SK-N-SH treated with all-trans-retinoic acid at 6 μM for 48 hours (cell line): ENCODE results near the gene TMEM178B.

Source experiments
- ATAC-seq: fragments of 200-7000 bp; cut with Tn5 transposase; 3 replicates; pipeline ENCODE4 v1.9.1; 2020; ENCODE audit warnings: mild to moderate bottlenecking, moderate library complexity
- ARNTL ChIP-seq: fragments of 450-650 bp; formaldehyde crosslinking; IDR thresholded peaks from 2 replicates; pipeline ENCODE4 v1.5.0; 2020; ENCODE audit warnings: low read depth, mild to moderate bottlenecking, moderate library complexity, borderline replicate concordance
- BACH2 ChIP-seq: fragments of 250-450 bp; sonication (Bioruptor Pico); IDR thresholded peaks from 2 replicates; pipeline ENCODE4 v1.9.0; 2021; ENCODE audit warnings: mild to moderate bottlenecking, borderline replicate concordance
- CSDC2 ChIP-seq: fragments of 250-450 bp; sonication (Bioruptor Pico); IDR thresholded peaks from 2 replicates; pipeline ENCODE4 v1.5.0; 2020; ENCODE audit warnings: mild to moderate bottlenecking, moderate library complexity
- ESRRG ChIP-seq: fragments of 250-450 bp; sonication (Bioruptor Pico); IDR thresholded peaks from 2 replicates; pipeline ENCODE4 v1.6.1; 2021; ENCODE audit warnings: mild to moderate bottlenecking
- GLIS3 ChIP-seq: fragments of 250-450 bp; sonication (Bioruptor Pico); IDR thresholded peaks from 2 replicates; pipeline ENCODE4 v1.5.0; 2020; ENCODE audit warnings: mild to moderate bottlenecking, moderate library complexity
- ISL1 ChIP-seq: fragments of 250-450 bp; sonication (Bioruptor Pico); IDR thresholded peaks from 2 replicates; pipeline ENCODE4 v2.1.2; 2022; ENCODE audit warnings: mild to moderate bottlenecking, moderate library complexity
- OSR1 ChIP-seq: fragments of 250-450 bp; sonication (Bioruptor Pico); IDR thresholded peaks from 2 replicates; pipeline ENCODE4 v1.8.0; 2022; ENCODE audit warnings: moderate library complexity, mild to moderate bottlenecking, inconsistent platforms
- PPARA ChIP-seq: fragments of 250-450 bp; sonication (Bioruptor Pico); IDR thresholded peaks from 2 replicates; pipeline ENCODE4 v1.5.0; 2020; ENCODE audit warnings: mild to moderate bottlenecking, borderline replicate concordance
- RARB ChIP-seq: fragments of 250-450 bp; sonication (Bioruptor Pico); IDR thresholded peaks from 2 replicates; pipeline ENCODE4 v1.8.0; 2021; ENCODE audit warnings: mild to moderate bottlenecking, moderate library complexity
- SNAI2 ChIP-seq: fragments of 250-450 bp; sonication (Bioruptor Pico); IDR thresholded peaks from 2 replicates; pipeline ENCODE4 v1.5.0; 2020; ENCODE audit warnings: mild to moderate bottlenecking, moderate library complexity
- TCF4 ChIP-seq: fragments of 250-450 bp; sonication (Bioruptor Pico); IDR thresholded peaks from 2 replicates; pipeline ENCODE4 v1.8.0; 2021; ENCODE audit warnings: mild to moderate bottlenecking, moderate library complexity, borderline replicate concordance
- TOX ChIP-seq: fragments of 250-450 bp; sonication (Bioruptor Pico); IDR thresholded peaks from 2 replicates; pipeline ENCODE4 v1.8.0; 2021; ENCODE audit warnings: mild to moderate bottlenecking, moderate library complexity, borderline replicate concordance
- ZC3H10 ChIP-seq: fragments of 250-450 bp; sonication (Bioruptor Pico); IDR thresholded peaks from 2 replicates; pipeline ENCODE4 v1.5.1; 2021; ENCODE audit warnings: mild to moderate bottlenecking, moderate library complexity
- ZFP30 ChIP-seq: fragments of 450-650 bp; formaldehyde crosslinking; IDR thresholded peaks from 2 replicates; pipeline ENCODE4 v1.5.0; 2022; ENCODE audit warnings: mild to moderate bottlenecking, moderate library complexity
- ZNF565 ChIP-seq: fragments of 450-650 bp; formaldehyde crosslinking; conservative IDR thresholded peaks from 2 replicates; pipeline ENCODE4 v1.5.0; 2020; ENCODE audit warnings: low read depth, mild to moderate bottlenecking, moderate library complexity
- ZNF8 ChIP-seq: fragments of 450-650 bp; formaldehyde crosslinking; IDR thresholded peaks from 2 replicates; pipeline ENCODE4 v1.5.0; 2020; ENCODE audit warnings: mild to moderate bottlenecking, moderate library complexity
- TF ChIP-seq, protein P1 (sequence below): fragments of 250-450 bp; sonication (Bioruptor Pico); IDR thresholded peaks from 2 replicates; pipeline ENCODE4 v1.8.0; 2020; ENCODE audit warnings: mild to moderate bottlenecking, moderate library complexity, borderline replicate concordance
- TF ChIP-seq, protein P2 (sequence below): fragments of 250-450 bp; sonication (Bioruptor Pico); IDR thresholded peaks from 2 replicates; pipeline ENCODE4 v1.5.1; 2021; ENCODE audit warnings: mild to moderate bottlenecking, moderate library complexity
- TF ChIP-seq, protein P3 (sequence below): fragments of 250-450 bp; sonication (Bioruptor Pico); IDR thresholded peaks from 2 replicates; pipeline ENCODE4 v1.5.1; 2020; ENCODE audit warnings: low read depth, mild to moderate bottlenecking, moderate library complexity
- TF ChIP-seq, protein P4 (sequence below): fragments of 250-450 bp; sonication (Bioruptor Pico); IDR thresholded peaks from 2 replicates; pipeline ENCODE4 v1.5.0; 2020; ENCODE audit warnings: mild to moderate bottlenecking, moderate library complexity
- TF ChIP-seq, protein P5 (sequence below): fragments of 250-450 bp; sonication (Bioruptor Pico); IDR thresholded peaks from 2 replicates; pipeline ENCODE4 v1.8.0; 2021; ENCODE audit warnings: low read depth, mild to moderate bottlenecking, moderate library complexity, borderline replicate concordance

Gene TMEM178B

DNA sequence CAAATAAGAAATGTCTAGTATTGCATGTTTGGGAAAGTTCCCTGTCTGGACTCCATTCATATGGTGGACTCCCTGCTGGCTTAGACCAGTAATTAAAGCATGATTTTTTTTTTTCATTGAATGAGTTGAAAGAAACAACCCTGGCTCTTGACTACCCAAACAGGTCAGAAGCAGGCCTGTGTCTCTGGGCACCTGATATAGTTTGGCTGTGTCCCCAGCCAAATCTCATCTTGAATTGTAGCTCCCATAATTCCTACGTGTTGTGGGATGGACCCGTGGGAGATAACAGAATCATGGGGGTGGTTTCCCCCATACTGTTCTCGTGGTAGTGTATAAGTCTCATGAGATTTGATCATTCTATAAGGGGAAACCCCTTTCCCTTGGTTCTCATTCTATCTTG lies 206.2 kb downstream of the TMEM178B start:
- TF ChIP-seq ZFP30 (no peak), ZC3H10 (CRISPR knock-in tag) (no peak), SNAI2 (CRISPR knock-in tag) (no peak), ESRRG (CRISPR knock-in tag) (no peak), ZNF8 (CRISPR knock-in tag) (no peak), CSDC2 (CRISPR knock-in tag) (no peak), ARNTL (no peak), ZNF565 (CRISPR knock-in tag) (no peak), PPARA (no peak), ISL1 (CRISPR knock-in tag) (no peak), OSR1 (CRISPR knock-in tag) (no peak), TCF4 (CRISPR knock-in tag) (no peak), GLIS3 (CRISPR knock-in tag) (no peak), TOX (CRISPR knock-in tag) (no peak)
- TF ChIP-seq, protein P1, sequence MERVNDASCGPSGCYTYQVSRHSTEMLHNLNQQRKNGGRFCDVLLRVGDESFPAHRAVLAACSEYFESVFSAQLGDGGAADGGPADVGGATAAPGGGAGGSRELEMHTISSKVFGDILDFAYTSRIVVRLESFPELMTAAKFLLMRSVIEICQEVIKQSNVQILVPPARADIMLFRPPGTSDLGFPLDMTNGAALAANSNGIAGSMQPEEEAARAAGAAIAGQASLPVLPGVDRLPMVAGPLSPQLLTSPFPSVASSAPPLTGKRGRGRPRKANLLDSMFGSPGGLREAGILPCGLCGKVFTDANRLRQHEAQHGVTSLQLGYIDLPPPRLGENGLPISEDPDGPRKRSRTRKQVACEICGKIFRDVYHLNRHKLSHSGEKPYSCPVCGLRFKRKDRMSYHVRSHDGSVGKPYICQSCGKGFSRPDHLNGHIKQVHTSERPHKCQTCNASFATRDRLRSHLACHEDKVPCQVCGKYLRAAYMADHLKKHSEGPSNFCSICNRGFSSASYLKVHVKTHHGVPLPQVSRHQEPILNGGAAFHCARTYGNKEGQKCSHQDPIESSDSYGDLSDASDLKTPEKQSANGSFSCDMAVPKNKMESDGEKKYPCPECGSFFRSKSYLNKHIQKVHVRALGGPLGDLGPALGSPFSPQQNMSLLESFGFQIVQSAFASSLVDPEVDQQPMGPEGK (CRISPR knock-in tag) = no peak
- TF ChIP-seq, protein P2, sequence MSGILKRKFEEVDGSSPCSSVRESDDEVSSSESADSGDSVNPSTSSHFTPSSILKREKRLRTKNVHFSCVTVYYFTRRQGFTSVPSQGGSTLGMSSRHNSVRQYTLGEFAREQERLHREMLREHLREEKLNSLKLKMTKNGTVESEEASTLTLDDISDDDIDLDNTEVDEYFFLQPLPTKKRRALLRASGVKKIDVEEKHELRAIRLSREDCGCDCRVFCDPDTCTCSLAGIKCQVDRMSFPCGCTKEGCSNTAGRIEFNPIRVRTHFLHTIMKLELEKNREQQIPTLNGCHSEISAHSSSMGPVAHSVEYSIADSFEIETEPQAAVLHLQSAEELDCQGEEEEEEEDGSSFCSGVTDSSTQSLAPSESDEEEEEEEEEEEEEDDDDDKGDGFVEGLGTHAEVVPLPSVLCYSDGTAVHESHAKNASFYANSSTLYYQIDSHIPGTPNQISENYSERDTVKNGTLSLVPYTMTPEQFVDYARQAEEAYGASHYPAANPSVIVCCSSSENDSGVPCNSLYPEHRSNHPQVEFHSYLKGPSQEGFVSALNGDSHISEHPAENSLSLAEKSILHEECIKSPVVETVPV (CRISPR knock-in tag) = no peak
- TF ChIP-seq, protein P3, sequence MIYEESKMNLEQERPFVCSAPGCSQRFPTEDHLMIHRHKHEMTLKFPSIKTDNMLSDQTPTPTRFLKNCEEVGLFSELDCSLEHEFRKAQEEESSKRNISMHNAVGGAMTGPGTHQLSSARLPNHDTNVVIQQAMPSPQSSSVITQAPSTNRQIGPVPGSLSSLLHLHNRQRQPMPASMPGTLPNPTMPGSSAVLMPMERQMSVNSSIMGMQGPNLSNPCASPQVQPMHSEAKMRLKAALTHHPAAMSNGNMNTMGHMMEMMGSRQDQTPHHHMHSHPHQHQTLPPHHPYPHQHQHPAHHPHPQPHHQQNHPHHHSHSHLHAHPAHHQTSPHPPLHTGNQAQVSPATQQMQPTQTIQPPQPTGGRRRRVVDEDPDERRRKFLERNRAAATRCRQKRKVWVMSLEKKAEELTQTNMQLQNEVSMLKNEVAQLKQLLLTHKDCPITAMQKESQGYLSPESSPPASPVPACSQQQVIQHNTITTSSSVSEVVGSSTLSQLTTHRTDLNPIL = no peak
- TF ChIP-seq, protein P4, sequence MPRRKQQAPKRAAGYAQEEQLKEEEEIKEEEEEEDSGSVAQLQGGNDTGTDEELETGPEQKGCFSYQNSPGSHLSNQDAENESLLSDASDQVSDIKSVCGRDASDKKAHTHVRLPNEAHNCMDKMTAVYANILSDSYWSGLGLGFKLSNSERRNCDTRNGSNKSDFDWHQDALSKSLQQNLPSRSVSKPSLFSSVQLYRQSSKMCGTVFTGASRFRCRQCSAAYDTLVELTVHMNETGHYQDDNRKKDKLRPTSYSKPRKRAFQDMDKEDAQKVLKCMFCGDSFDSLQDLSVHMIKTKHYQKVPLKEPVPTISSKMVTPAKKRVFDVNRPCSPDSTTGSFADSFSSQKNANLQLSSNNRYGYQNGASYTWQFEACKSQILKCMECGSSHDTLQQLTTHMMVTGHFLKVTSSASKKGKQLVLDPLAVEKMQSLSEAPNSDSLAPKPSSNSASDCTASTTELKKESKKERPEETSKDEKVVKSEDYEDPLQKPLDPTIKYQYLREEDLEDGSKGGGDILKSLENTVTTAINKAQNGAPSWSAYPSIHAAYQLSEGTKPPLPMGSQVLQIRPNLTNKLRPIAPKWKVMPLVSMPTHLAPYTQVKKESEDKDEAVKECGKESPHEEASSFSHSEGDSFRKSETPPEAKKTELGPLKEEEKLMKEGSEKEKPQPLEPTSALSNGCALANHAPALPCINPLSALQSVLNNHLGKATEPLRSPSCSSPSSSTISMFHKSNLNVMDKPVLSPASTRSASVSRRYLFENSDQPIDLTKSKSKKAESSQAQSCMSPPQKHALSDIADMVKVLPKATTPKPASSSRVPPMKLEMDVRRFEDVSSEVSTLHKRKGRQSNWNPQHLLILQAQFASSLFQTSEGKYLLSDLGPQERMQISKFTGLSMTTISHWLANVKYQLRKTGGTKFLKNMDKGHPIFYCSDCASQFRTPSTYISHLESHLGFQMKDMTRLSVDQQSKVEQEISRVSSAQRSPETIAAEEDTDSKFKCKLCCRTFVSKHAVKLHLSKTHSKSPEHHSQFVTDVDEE (CRISPR knock-in tag) = no peak
- TF ChIP-seq, protein P5, sequence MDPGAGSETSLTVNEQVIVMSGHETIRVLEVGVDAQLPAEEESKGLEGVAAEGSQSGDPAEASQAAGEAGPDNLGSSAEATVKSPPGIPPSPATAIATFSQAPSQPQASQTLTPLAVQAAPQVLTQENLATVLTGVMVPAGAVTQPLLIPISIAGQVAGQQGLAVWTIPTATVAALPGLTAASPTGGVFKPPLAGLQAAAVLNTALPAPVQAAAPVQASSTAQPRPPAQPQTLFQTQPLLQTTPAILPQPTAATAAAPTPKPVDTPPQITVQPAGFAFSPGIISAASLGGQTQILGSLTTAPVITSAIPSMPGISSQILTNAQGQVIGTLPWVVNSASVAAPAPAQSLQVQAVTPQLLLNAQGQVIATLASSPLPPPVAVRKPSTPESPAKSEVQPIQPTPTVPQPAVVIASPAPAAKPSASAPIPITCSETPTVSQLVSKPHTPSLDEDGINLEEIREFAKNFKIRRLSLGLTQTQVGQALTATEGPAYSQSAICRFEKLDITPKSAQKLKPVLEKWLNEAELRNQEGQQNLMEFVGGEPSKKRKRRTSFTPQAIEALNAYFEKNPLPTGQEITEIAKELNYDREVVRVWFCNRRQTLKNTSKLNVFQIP = no peak
- ATAC-seq = no peak

DNA sequence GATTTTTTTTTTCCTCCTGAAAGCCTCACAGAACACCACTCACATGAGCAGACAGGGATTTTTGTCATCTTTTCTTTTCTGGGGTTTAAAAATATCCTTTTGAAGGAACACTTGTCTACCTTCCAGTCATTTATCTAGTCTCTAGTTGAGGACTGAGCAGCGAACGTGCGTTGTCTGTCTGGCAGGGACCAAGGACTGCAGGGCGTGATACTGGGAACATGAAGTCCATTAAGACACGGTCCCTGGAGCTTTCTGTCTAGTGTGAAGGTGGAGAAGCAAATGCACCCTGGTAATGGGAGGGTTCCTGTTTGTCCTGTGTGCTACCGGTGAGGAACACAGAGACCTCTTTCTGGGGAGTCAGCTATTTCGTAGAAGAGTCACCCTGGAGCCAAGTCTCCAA lies 207.4 kb downstream of the TMEM178B start:
- ATAC-seq = no peak
- no peak for TF ChIP-seq TOX (CRISPR knock-in tag)

DNA sequence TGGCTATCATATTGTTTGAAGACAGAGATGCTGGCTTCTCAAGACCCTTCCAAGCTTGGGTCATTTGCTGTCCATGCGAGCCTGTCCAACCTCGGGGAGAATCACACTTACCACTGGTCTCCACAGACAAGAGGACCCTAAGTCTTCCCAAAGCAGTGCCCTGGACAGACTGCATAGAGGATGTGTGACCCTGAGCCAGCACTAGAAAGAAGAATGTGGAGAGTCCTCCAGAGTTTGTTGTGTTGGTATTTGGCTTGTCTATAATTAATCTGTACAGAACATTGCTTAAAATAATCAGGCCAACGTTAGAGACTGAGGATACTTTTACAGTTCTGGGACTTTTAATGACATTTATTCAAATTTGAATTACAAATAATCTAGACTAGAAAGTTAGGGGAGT lies 212.7 kb downstream of the TMEM178B start:
- ATAC-seq = no peak
- TF ChIP-seq, protein P5 = no peak
- TF ChIP-seq, protein P3 = no peak
- TF ChIP-seq BACH2 (CRISPR knock-in tag) (no peak), SNAI2 (CRISPR knock-in tag) (no peak), ZNF565 (CRISPR knock-in tag) (no peak), RARB (no peak)
